CD14-positive monocyte (primary cell): ENCODE measurements around the gene ZNF491. TPM values are rescaled to one million over a fixed set of nuclear protein-coding genes. Genes with fewer than 3 reads are reported as not detected.
A peak's percentile ranks its signal among the peaks of the same experiment; 100 is the strongest.

ENCODE experiments used
- DNase-seq, 3 donors: peaks; one replicate each; pipeline ENCODE4 v3.0.0-alpha.2; 2011 to 2022
- H2AFZ ChIP-seq: 2 replicates; pipeline ENCODE4 v1.6.0; 2012; ENCODE audit warnings: mild to moderate bottlenecking, low read depth, low read length, inconsistent platforms; ENCODE audit not compliant: insufficient read depth, poor library complexity, severe bottlenecking
- H3K27ac ChIP-seq, 2 donors: 1 replicate in 1 of 2; 2 replicates in 1 of 2; pipeline ENCODE4 v1.5.1; 2012 to 2013; ENCODE audit warnings: low read length in 2 of 2, control low read depth in 1 of 2, inconsistent platforms in 1 of 2, low read depth in 1 of 2, mild to moderate bottlenecking in 1 of 2
- H3K27me3 ChIP-seq, 2 donors: one replicate each; pipeline versions ENCODE4 v1.6.0 to v1.6.1; 2011 to 2013; ENCODE audit warnings: low read length in 2 of 2; ENCODE audit not compliant: control insufficient read depth in 2 of 2, insufficient read depth in 2 of 2
- H3K36me3 ChIP-seq, 2 donors: replicated peaks in 1 of 2; 1 replicate in 1 of 2; 2 replicates in 1 of 2; pipeline versions ENCODE4 v1.5.1 to v1.6.1; 2012 to 2013; ENCODE audit warnings: low read length in 2 of 2, control low read depth in 1 of 2, inconsistent platforms in 1 of 2, mild to moderate bottlenecking in 1 of 2; ENCODE audit not compliant: insufficient read depth in 2 of 2, control insufficient read depth in 1 of 2
- H3K4me1 ChIP-seq, 2 donors: 1 replicate in 1 of 2; 2 replicates in 1 of 2; pipeline versions ENCODE4 v1.5.1 to v1.6.1; 2012 to 2013; ENCODE audit warnings: low read length in 2 of 2, control low read depth in 1 of 2, inconsistent platforms in 1 of 2, mild to moderate bottlenecking in 1 of 2, moderate library complexity in 1 of 2; ENCODE audit not compliant: insufficient read depth in 2 of 2, control insufficient read depth in 1 of 2
- H3K4me2 ChIP-seq: replicated peaks from 2 replicates; pipeline ENCODE3; 2012; ENCODE audit warnings: low read length, moderate library complexity, mild to moderate bottlenecking; ENCODE audit not compliant: poor library complexity, severe bottlenecking; ENCODE audit errors: extremely low read depth
- H3K4me3 ChIP-seq, 3 experiments: fragments of 200-600 bp in 1 of 3; sonication (generic) in 1 of 3; replicated peaks in 1 of 3; 1 replicate in 2 of 3; 2 replicates in 1 of 3; pipeline ENCODE4 v1.5.1; 2011 to 2013; ENCODE audit warnings: low read length in 3 of 3, mild to moderate bottlenecking in 3 of 3, control low read depth in 2 of 3, low read depth in 2 of 3, inconsistent platforms in 1 of 3, moderate library complexity in 1 of 3
- H3K79me2 ChIP-seq: 2 replicates; pipeline ENCODE4 v1.6.0; 2012; ENCODE audit warnings: mild to moderate bottlenecking, control low read depth, inconsistent platforms, low read length, moderate library complexity; ENCODE audit not compliant: insufficient read depth
- H3K9ac ChIP-seq: 2 replicates; pipeline ENCODE4 v1.6.0; 2017; ENCODE audit warnings: low read length, mild to moderate bottlenecking; ENCODE audit not compliant: insufficient read depth, poor library complexity, severe bottlenecking
- H3K9me3 ChIP-seq, 2 donors: replicated peaks in 1 of 2; 1 replicate in 1 of 2; 2 replicates in 1 of 2; pipeline versions ENCODE4 v1.5.1 to v1.6.1; 2012 to 2013; ENCODE audit warnings: low read length in 2 of 2, control low read depth in 1 of 2; ENCODE audit not compliant: control insufficient read depth in 1 of 2, insufficient read depth in 1 of 2
- H4K20me1 ChIP-seq: 2 replicates; pipeline ENCODE4 v1.6.0; 2012; ENCODE audit warnings: mild to moderate bottlenecking, low read length, control low read depth, moderate library complexity; ENCODE audit not compliant: insufficient read depth
- H3K27ac Mint-ChIP-seq, 7 donors: one replicate each; pipeline ENCODE4 v1.8.0; 2020; ENCODE audit warnings: mild to moderate bottlenecking in 7 of 7, mixed read lengths in 7 of 7, moderate library complexity in 6 of 7, inconsistent platforms in 2 of 7
- H3K27me3 Mint-ChIP-seq, 3 donors: one replicate each; pipeline ENCODE4 v1.8.0; 2021 to 2022; ENCODE audit warnings: low read depth in 3 of 3, mild to moderate bottlenecking in 3 of 3, mixed read lengths in 3 of 3, moderate library complexity in 3 of 3, inconsistent platforms in 1 of 3
- H3K36me3 Mint-ChIP-seq, 2 donors: one replicate each; pipeline ENCODE4 v1.8.0; 2020; ENCODE audit warnings: mixed read lengths in 2 of 2, inconsistent platforms in 1 of 2, mild to moderate bottlenecking in 1 of 2
- H3K4me1 Mint-ChIP-seq: one replicate; pipeline ENCODE4 v1.8.0; 2020; ENCODE audit warnings: mild to moderate bottlenecking, mixed read lengths
- H3K4me3 Mint-ChIP-seq, 2 donors: one replicate each; pipeline ENCODE4 v1.8.0; 2020; ENCODE audit warnings: mild to moderate bottlenecking in 2 of 2, mixed read lengths in 2 of 2, moderate library complexity in 1 of 2
- H3K9me3 Mint-ChIP-seq, 7 donors: one replicate each; pipeline ENCODE4 v1.8.0; 2020 to 2022; ENCODE audit warnings: mixed read lengths in 7 of 7, mild to moderate bottlenecking in 6 of 7, moderate library complexity in 6 of 7, inconsistent platforms in 2 of 7
- CTCF ChIP-seq: fragments of 200-600 bp; IDR thresholded peaks from one replicate; pipeline ENCODE4 v1.8.0; 2022; ENCODE audit warnings: antibody characterized with exemption, mild to moderate bottlenecking
- WGBS: methylation state at CpG from one replicate; pipeline ENCODE4 v1.1.5; 2013; ENCODE audit warnings: missing lambda C conversion rate; ENCODE audit not compliant: insufficient coverage; 5-methylcytosine and 5-hydroxymethylcytosine counted together
- intact Hi-C, 2 donors: fragments of 100-400 bp; cut with micrococcal nuclease; formaldehyde crosslinking; loops; one replicate each; pipeline versions ENCODE4 v1.15.0 to v1.15.1; 2023
- polyA plus RNA-seq, 3 donors: library from polyadenylated mRNA; depleted of rRNA in 1 of 3; unstranded in 2 of 3; stranded (reverse) in 1 of 3; fragments of 300-500 nt in 2 of 3; fragments of >200 nt in 1 of 3; fragmentation: Illumina TruSeq in 2 of 3; gene quantifications; 1 replicate in 2 of 3; 2 replicates in 1 of 3; pipeline ENCODE4 v1.2.3, GENCODE V29; 2012 to 2021

Gene ZNF491
- polyA plus RNA-seq, 3 donors = 0.27 to 0.92 TPM; not detected in 1

- Histone ChIP-seq H3K4me1 (no peaks in the 10 kb centered on the region), H4K20me1 (no peaks in the 10 kb centered on the region), H3K36me3 (peaks cover 0 to 5% of the 10 kb centered on the region in 2 donors), H3K79me2 (no peaks in the 10 kb centered on the region), H3K4me2 (no peak overlapping the region), H3K9me3 (peaks cover 46 to 90% of the 10 kb centered on the region in 2 donors), H3K9ac (no peak overlapping the region), H3K27me3 (no peaks in the 10 kb centered on the region), H2AFZ (no peak overlapping the region), H3K27ac (no peak overlapping the region), H3K4me3 (peak overlapping the region in 1 of 3 experiments; percentile 8)
- TF ChIP-seq CTCF = no peak
- peaks cover 0 to 2% of the 10 kb centered on the region in 2 donors for H3K36me3 Mint-ChIP-seq
- intact Hi-C loops = loop anchor here in 1 of 2 donors (5.0 kb wide), 1 partner anchor 35 kb away; no protein-coding TSS in a partner anchor
- peaks cover 0 to 4% (median 3%) of the 10 kb centered on the region in 3 donors for H3K27me3 Mint-ChIP-seq
- H3K9me3 Mint-ChIP-seq = peaks cover 54 to 90% (median 79%) of the 10 kb centered on the region in 7 donors
- H3K4me1 Mint-ChIP-seq = no peaks in the 10 kb centered on the region
- no peak overlapping the region for H3K27ac Mint-ChIP-seq
- WGBS = 84% methylated on average over 3 of the region's 3 CpGs
- no peak overlapping the region for H3K4me3 Mint-ChIP-seq
- no peak for DNase-seq
Measured at GRCh38 chr19:11787536-11787935, 10.8 kb upstream of the ZNF491 start.

- H3K4me1 Mint-ChIP-seq = peaks cover 13% of the 10 kb centered on the region
- no peak overlapping the region for H3K27ac ChIP-seq
- no peak for DNase-seq
- TF ChIP-seq CTCF = no peak
- no peaks in the 10 kb centered on the region for H3K79me2 ChIP-seq
- H3K4me3 ChIP-seq = no peak overlapping the region
- no peak overlapping the region for H3K27ac Mint-ChIP-seq
- no peaks in the 10 kb centered on the region for H3K36me3 ChIP-seq
- intact Hi-C loops = loop anchor here in 1 of 2 donors (10.0 kb wide), 1 partner anchor 352 kb away; the partner anchor contains the start of gene ZNF20
- H3K4me3 Mint-ChIP-seq = no peak overlapping the region
- peaks cover 8% of the 10 kb centered on the region in 2 donors for H3K4me1 ChIP-seq
- H3K9me3 ChIP-seq = peaks cover 10 to 36% of the 10 kb centered on the region in 2 donors
- no peak overlapping the region for H3K9ac ChIP-seq
- H2AFZ ChIP-seq = no peak overlapping the region
- no peaks in the 10 kb centered on the region for H4K20me1 ChIP-seq
- peaks cover 25 to 46% (median 29%) of the 10 kb centered on the region in 7 donors for H3K9me3 Mint-ChIP-seq
- no peaks in the 10 kb centered on the region for H3K27me3 ChIP-seq
- peaks cover 0 to 2% (median 1%) of the 10 kb centered on the region in 3 donors for H3K27me3 Mint-ChIP-seq
- no peak overlapping the region for H3K4me2 ChIP-seq
- no peaks in the 10 kb centered on the region for H3K36me3 Mint-ChIP-seq
Measured at GRCh38 chr19:11792942-11793341, 5.4 kb upstream of the ZNF491 start.
